GM19324 (cell line): ENCODE data around the gene AHCY.
"Not testable (repeated sequence)": the region's sequence is repeated elsewhere in the genome, so short reads cannot be mapped to it uniquely, and the experiment has no call there.

Experiments used
- ATAC-seq: cut with Tn5 transposase; IDR thresholded peaks from one replicate; pipeline ENCODE4 v1.9.1; 2021; ENCODE audit warnings: mild to moderate bottlenecking, moderate library complexity; ENCODE audit not compliant: unreplicated experiment, low FRiP score

AHCY gene

DNA sequence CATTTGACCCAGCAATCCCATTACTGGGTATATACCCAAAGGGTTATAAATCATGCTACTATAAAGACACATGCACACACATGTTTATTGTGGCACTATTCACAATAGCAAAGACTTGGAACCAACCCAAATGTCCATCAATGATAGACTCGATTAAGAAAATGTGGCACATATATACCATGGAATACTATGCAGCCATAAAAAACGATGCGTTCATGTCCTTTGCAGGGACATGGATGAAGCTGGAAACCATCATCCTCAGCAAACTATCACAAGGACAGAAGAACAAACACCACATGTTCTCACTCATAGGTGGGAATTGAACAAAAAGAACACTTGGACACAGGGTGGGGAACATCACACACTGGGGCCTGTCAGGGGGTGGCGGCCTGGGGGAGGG is 25.1 kb upstream of the AHCY start:
- not testable (repeated sequence) for ATAC-seq

GRCh38 chr20:34324541-34324940 is 21.4 kb upstream of the AHCY start:
- ATAC-seq, result no peak

- no peak for ATAC-seq
Observed at GRCh38 chr20:34322267-34323105, 19.3 kb upstream of the AHCY start.

DNA sequence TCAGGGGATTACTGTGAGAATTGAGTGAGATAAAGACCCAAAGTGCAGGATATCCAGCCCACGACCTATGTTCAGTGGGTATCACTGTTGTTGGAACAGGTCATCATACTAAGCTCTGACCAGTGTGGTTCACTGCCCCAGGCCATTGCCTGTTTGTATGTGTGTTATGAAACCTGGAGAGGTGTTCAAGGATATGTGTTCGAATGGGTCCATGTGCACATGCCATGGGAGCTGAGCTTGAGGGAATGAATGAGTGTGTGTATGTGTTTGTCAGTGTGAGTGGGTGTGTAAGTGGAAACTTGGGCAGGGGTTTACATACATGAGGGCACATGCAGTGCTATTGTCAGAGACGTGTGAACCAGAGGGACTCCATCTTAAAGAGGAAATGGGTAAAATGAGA is 17.7 kb upstream of the AHCY start:
- ATAC-seq, result no peak

DNA sequence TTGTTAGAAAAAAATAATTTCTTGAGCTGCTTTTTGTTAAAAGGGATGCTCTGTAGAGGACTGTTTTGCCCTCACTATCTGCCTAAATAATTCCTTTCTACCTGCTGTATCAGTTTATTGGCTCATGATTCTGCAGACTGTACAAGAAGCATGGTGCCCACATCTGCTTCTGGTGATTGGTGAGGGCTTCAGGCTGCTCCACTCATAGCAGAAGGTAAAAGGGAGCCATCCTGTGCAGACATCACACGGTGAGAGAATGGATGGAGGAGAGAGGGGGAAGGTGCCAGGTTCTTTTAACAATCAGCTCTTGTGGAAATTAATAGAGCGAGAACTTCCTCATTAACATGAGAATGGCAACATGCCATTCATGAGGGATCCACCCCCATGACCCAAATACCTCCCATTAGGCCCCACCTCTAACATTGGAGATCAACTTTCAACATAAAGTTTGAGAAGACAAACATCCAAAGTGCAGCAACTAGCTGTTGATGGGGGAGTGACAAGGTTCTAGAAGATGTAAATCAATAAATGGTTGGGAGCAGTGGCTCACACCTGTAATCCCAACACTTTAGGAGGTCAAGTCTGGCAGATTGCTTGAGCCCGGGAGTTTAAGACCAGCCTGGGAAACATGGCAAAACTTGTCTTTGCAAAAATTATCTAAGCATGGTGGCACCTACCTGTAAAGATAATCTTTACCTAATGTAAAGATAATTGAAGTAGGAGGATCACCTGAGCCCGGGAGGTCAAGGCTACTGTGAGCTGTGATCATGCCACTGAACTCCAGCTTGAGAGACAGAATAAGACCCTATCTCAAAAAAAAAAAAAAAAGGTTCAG is 15.7 kb upstream of the AHCY start:
- ATAC-seq, result no peak

- ATAC-seq, result no peak
Observed at GRCh38 chr20:34316196-34316814, 13.2 kb upstream of the AHCY start.

DNA sequence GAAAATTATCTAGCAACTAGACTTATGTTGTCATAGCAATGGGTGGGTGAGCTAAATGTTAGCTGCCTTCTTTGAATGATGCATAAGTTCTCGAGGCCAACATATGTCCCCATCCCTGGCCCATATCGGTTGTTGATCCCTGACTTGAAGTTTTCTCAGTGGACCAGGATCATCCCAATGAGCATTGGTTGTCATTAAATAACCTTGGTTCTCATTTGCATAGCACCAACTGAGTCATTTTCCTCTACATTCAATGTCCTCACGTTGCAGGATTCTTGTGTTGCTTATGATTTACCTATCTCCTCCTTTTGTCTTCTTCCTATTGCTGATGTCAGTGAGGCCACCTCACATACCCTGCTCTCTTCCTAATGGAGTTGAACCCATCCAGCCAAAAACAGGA is 12.1 kb upstream of the AHCY start:
- ATAC-seq, result no peak

GRCh38 chr20:34312544-34313217 is 9.5 kb upstream of the AHCY start:
- ATAC-seq, result peak; percentile 82

GRCh38 chr20:34312024-34312460 is 8.9 kb upstream of the AHCY start:
- no peak for ATAC-seq

- no peak for ATAC-seq
Observed at GRCh38 chr20:34311118-34312023, 8.2 kb upstream of the AHCY start.

DNA sequence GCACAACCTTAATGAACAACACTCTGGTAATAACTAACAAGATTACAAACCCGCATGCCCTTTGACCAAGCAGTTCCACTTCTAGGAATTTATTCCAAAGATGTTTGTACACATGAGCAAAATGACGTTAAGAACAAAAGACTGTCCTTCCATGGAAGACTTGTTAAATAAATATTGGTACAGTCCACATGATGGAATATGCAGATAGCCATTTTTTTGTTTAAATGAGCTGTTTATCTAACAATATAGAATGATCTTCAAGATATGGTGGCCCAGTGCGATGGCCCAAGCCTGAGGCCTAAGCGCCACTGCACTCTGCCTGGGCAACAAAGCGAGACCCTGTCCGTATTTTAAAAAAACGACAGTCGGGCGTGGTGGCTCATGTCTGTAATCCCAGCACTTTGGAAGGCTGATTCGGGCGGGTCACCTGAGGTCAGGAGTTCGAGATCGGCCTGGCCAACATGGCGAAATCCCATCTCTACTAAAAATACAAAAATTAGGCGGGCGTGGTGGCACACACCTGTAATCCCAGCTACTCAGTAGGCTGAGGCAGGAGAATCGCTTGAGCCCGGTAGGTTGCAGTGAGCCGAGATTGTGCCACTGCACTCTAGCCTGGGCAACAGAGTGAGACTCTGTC is 7.4 kb upstream of the AHCY start:
- ATAC-seq, result no peak

DNA sequence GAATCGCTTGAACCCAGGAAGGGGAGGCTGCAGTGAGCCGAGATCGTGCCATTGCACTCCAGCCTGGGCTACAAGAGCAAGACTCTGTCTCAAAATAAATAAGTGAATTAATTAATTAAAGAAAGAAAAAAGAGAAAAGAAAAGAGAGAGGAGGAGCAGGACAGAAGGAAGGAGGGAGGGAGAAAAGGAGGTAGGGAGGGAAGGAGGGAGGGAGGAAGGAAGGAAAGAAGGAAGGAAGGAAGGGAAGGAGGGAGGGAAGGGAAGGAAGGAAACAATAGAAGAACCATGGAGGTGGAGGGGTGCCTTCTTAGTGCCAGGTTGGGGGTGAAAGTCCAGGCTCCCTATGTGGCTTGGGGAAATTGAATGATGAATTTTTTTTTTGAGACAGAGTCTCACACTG is 6.5 kb upstream of the AHCY start:
- ATAC-seq, result no peak

GRCh38 chr20:34305333-34306230 is 2.4 kb upstream of the AHCY start:
- ATAC-seq, result no peak

DNA sequence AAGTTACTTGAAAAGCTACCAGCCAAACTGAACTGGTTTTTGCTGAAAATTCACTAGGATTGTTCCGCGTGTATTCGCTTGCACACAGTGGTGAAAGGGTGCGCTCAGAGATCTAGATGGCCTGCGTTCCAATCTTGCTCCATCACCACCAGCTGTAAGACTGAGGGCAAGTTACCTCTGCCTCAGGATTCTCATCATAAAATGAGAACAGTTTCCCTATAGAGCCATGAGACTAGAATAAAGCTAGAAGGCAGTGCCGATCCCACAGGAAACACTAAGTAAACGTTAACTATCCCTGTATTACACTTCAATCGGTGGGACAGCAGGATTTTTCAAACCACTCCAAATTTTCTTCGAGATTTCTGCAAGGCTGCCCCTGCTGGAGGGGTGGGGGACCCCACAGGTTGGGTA is 838 bp downstream of the AHCY start:
- no peak for ATAC-seq

DNA sequence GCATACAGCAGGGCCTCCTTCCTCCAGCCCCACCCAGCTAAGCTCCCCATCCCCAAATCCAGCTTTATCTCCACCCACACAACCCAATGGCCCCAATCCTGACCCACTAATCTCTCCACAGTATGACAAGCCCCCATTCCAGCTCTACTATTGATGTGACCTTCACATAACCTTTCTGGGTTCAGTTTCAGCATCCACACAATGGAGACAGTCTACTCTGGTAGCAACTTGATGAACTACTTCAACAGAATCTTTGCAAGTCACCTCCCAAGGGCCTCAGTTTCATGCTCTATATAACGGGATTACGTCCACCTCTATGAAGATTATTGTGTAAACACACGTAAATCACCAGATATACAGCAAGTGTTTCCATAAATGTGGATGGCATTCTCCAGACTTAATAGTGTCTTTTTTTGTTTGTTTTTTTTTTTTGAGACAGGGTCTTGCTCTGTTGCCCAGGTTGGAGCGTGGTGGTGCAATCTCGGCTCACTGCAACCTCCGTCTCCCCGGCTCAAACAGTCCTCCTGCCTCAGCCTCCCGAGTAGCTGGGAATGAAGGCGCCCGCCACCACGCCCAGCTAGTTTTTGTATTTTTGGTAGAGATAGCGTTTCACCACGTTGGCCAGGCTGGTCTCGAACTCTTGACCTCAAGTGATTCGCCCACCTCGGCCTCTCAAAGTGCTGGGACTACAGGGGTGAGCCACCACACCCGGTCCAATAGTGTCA is 1.4 kb downstream of the AHCY start:
- ATAC-seq, result no peak

DNA sequence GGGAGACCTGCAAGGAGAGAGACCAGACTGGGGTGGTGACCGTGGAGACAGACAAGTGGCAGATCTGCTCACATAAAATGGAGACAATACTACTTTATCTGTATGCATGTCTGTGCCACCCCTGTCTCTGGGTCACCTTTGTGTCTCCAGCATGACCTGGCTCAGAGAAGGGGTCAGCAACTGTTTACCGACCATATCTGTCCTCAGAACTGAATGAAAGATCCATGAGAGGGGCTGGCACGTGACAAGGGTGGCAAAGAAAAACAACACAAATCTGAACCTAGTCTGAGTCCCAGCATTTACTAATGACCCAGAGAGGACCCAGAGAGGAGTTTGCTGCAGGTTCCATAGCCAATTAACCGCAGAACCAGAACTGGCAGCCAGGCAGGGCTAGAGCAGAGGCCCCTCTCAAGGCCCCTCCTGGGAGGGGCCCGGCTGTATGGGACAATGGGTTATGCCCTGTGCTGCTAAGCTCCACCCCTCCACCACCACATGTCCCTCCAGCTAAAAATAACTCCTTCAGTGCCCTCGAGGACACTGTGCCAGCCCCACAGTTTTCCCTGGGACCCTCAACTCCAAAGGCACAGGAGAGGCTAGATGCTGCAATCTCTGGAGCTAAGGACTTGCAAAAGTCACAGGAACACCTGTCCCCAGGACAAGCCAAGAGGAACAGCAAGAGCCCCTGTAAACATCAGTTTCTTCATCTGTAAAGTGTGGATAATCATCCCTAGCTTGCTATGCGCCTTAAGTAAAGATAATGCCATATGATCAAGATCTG is 2.2 kb downstream of the AHCY start:
- no peak for ATAC-seq
